Heart left ventricle (tissue), 13 donors: ENCODE measurements around the gene C19orf67.
A peak's percentile ranks its signal among the peaks of the same experiment; 100 is the strongest.

Source experiments
- POLR2A ChIP-seq, 2 donors: fragments of 450-650 bp; IDR thresholded peaks; one replicate each; pipeline ENCODE4 v1.6.1; 2017; ENCODE audit warnings: antibody characterized with exemption in 2 of 2, mild to moderate bottlenecking in 2 of 2, moderate library complexity in 2 of 2
- TF ChIP-seq, protein P1 (sequence below), 12 donors: fragments of 200-600 bp; sonication (generic) in 4 of 12; IDR thresholded peaks; one replicate each; pipeline versions ENCODE4 v1.5.0 to v1.8.0; 2018 to 2022; ENCODE audit warnings: antibody characterized with exemption in 12 of 12, mild to moderate bottlenecking in 5 of 12
- donor health status: ischemic (EF 13 %, LVEDD 7.1; RV severe dilation, severe dysfunction).
- donor health status: DM: no; HTN: yes; CAD: no.
- donor health status: DM: no; HTN: no; CAD: no.
- donor health status: ischemic (EF 25% LVEDD 6.9; RV normal size, moderate dysfunction).
- donor health status: ischemic (EF 25% LVEDD 5.7; RV mildly dilated, moderate dysfunction).
- donor health status: ischemic (EF 35%, LVEDD 5.7; RV mildly dilated, moderate dysfunction).
- donor health status: nonischemic (EF 11% LVEDD 7.7; RV severe dilation, severe dysfunction).
- donor health status: DM: yes; HTN: yes; CAD: no.
- donor health status: PGD.
- donor health status: ischemic (EF 29% LVEDD 5.4; RV normal size, mild dysfunction).
- donor health status: nonischemic (EF 23%, LVEDD 6.1; RV moderate dilation, normal function).

DNA sequence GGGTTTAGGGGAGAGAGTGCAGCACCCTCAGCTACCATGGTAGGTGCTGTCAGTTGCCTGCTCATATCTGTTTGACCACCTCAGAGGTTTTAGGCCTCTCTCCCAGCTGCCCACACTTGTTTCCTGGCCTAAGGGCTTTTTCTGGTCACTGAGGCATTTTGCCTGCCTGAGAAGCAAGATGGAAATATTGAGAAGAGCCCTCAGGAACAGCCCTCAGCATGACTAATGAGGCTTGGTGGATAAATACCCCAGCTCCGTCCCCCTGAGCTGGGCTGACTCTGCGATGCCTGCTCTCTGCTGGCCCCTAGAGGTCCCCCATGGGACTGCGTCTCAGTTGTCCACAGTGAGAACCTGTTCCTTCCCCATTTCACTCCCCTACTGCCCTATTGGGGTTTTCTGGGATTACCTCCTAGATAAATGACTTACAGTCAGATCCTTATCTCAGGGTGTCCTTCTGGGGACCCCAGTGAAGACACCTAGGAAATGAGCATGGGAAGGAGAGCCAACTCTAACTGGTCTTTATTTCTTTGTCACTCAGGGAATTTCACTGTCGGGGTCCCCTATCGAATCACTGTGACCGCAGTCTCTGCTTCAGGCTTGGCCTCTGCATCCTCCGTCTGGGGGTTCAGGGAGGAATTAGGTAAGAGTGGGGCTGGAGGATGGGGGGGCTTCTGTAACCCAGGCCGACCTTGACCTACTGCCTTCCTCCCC, 37.0 kb downstream of the C19orf67 start:
- no peak for TF ChIP-seq POLR2A (IDR thresholded peaks at IDR 0.05)
- TF ChIP-seq, protein P1, sequence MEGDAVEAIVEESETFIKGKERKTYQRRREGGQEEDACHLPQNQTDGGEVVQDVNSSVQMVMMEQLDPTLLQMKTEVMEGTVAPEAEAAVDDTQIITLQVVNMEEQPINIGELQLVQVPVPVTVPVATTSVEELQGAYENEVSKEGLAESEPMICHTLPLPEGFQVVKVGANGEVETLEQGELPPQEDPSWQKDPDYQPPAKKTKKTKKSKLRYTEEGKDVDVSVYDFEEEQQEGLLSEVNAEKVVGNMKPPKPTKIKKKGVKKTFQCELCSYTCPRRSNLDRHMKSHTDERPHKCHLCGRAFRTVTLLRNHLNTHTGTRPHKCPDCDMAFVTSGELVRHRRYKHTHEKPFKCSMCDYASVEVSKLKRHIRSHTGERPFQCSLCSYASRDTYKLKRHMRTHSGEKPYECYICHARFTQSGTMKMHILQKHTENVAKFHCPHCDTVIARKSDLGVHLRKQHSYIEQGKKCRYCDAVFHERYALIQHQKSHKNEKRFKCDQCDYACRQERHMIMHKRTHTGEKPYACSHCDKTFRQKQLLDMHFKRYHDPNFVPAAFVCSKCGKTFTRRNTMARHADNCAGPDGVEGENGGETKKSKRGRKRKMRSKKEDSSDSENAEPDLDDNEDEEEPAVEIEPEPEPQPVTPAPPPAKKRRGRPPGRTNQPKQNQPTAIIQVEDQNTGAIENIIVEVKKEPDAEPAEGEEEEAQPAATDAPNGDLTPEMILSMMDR (IDR thresholded peaks at IDR 0.05): peak; percentile 70 to 91 (median 82)
